DOHH2 (cell line): ENCODE data around the gene ICAM1.

Experiments used
- EZH2phosphoT487 ChIP-seq: fragments of 200-600 bp; sonication (generic); IDR thresholded peaks from 2 replicates; pipeline ENCODE4 v1.6.1; 2017; ENCODE audit warnings: borderline replicate concordance, mild to moderate bottlenecking, antibody characterized with exemption, low read length, moderate library complexity, mixed read lengths
- TF ChIP-seq, protein P1 (sequence below): fragments of 200-600 bp; sonication (generic); IDR thresholded peaks from one replicate; pipeline ENCODE4 v1.5.1; 2014; ENCODE audit warnings: antibody characterized with exemption, mild to moderate bottlenecking, low read depth, low read length; ENCODE audit not compliant: poor library complexity, severe bottlenecking

DNA sequence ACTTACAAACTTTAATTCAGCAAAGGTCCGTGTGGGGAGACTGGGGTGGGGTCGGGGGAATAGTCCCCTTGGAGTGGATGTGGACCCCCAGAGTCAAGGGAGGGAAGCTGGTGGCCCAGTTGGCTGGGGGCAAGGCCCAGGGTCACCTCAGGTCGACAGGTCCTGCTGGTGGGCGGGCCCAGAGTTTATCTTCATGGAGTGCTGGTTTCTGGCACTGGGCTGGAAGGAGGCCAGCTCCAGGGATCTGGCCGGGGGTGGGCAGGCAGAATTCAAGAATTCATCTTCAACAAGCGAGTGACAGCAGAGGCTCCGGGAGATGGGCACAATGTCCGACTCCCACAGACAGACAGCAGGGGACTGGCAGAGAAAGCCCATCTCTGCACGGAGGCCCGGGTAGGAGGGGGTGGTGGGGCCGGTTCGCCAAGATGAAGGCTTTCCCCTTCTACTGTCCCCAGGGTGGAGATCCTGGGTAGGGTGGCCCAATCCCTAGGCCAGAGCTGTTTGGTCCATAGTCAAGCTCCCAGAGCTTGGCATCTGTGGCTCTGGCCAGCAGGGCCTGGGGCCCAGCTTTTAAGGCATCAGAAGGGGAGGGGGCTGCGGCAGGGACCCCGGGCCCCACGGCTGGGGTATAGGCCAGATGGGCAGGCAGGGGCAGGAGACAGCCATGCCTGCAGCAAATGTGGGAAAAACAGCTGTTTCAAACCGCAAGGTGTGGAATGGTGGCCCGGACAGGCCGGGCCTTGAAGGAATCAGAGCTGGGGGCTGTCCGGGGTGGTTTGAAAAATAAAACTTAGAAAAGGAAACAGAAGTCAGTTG, 45.5 kb downstream of the ICAM1 start:
- TF ChIP-seq, protein P1, sequence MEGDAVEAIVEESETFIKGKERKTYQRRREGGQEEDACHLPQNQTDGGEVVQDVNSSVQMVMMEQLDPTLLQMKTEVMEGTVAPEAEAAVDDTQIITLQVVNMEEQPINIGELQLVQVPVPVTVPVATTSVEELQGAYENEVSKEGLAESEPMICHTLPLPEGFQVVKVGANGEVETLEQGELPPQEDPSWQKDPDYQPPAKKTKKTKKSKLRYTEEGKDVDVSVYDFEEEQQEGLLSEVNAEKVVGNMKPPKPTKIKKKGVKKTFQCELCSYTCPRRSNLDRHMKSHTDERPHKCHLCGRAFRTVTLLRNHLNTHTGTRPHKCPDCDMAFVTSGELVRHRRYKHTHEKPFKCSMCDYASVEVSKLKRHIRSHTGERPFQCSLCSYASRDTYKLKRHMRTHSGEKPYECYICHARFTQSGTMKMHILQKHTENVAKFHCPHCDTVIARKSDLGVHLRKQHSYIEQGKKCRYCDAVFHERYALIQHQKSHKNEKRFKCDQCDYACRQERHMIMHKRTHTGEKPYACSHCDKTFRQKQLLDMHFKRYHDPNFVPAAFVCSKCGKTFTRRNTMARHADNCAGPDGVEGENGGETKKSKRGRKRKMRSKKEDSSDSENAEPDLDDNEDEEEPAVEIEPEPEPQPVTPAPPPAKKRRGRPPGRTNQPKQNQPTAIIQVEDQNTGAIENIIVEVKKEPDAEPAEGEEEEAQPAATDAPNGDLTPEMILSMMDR: no peak
- TF ChIP-seq EZH2phosphoT487: no peak
